GM23248 (cell line): Measurements from ENCODE around the gene ITGAL. TPM values are rescaled to one million over a fixed set of nuclear protein-coding genes. Genes with fewer than 3 reads are reported as not detected.
"Not testable (repeated sequence)": the region's sequence is repeated elsewhere in the genome, so short reads cannot be mapped to it uniquely, and the experiment has no call there.

Experiments used
- DNase-seq: peaks from one replicate; pipeline ENCODE4 v3.0.0-alpha.2; 2015
- H2AFZ ChIP-seq: fragments of 200-600 bp; sonication (generic); 2 replicates; pipeline ENCODE4 v1.6.1; 2016; ENCODE audit warnings: antibody characterized with exemption
- H3F3A ChIP-seq: fragments of 200-600 bp; sonication (generic); 2 replicates; pipeline ENCODE4 v1.6.1; 2016; ENCODE audit warnings: mild to moderate bottlenecking, antibody characterized with exemption, mixed run types; ENCODE audit not compliant: insufficient read depth
- H3K27ac ChIP-seq: fragments of 200-600 bp; sonication (generic); 2 replicates; pipeline ENCODE4 v1.5.1; 2016; ENCODE audit warnings: mild to moderate bottlenecking
- H3K27me3 ChIP-seq: fragments of 200-600 bp; sonication (generic); replicated peaks from 2 replicates; pipeline ENCODE4 v1.6.1; 2016; ENCODE audit warnings: mild to moderate bottlenecking; ENCODE audit not compliant: insufficient read depth
- H3K36me3 ChIP-seq: fragments of 200-600 bp; sonication (generic); 2 replicates; pipeline ENCODE4 v1.6.1; 2016; ENCODE audit warnings: low read depth, mild to moderate bottlenecking
- H3K4me1 ChIP-seq: fragments of 200-600 bp; sonication (generic); 2 replicates; pipeline ENCODE4 v1.6.1; 2016; ENCODE audit warnings: mild to moderate bottlenecking; ENCODE audit not compliant: insufficient read depth
- H3K4me2 ChIP-seq: fragments of 200-600 bp; sonication (generic); one replicate; pipeline ENCODE4 v1.6.1; 2016; ENCODE audit warnings: mild to moderate bottlenecking; ENCODE audit not compliant: unreplicated experiment
- H3K4me3 ChIP-seq: fragments of 200-600 bp; sonication (generic); 2 replicates; pipeline ENCODE4 v1.5.1; 2016; ENCODE audit warnings: mild to moderate bottlenecking
- H3K79me2 ChIP-seq: fragments of 200-600 bp; sonication (generic); 2 replicates; pipeline ENCODE4 v1.6.1; 2016; ENCODE audit warnings: mild to moderate bottlenecking; ENCODE audit not compliant: insufficient read depth
- H3K9ac ChIP-seq: fragments of 200-600 bp; sonication (generic); 2 replicates; pipeline ENCODE4 v1.6.1; 2016; ENCODE audit warnings: mild to moderate bottlenecking
- H3K9me2 ChIP-seq: fragments of 200-600 bp; sonication (generic); 2 replicates; pipeline ENCODE4 v1.6.1; 2016; ENCODE audit warnings: mixed run types, mild to moderate bottlenecking, moderate library complexity; ENCODE audit not compliant: insufficient read depth
- H3K9me3 ChIP-seq: fragments of 200-600 bp; sonication (generic); one replicate; pipeline ENCODE4 v1.6.1; 2017; ENCODE audit warnings: low read depth
- H4K20me1 ChIP-seq: fragments of 200-600 bp; sonication (generic); 2 replicates; pipeline ENCODE4 v1.6.0; 2016; ENCODE audit not compliant: insufficient read depth
- EZH2 ChIP-seq: fragments of 200-600 bp; sonication (generic); IDR thresholded peaks from 2 replicates; pipeline ENCODE4 v1.6.1; 2018; ENCODE audit warnings: antibody characterized with exemption, mild to moderate bottlenecking; ENCODE audit not compliant: insufficient read depth, poor library complexity, severe bottlenecking
- EZH2phosphoT487 ChIP-seq: fragments of 200-600 bp; sonication (generic); IDR thresholded peaks from 2 replicates; pipeline ENCODE4 v1.6.1; 2018; ENCODE audit warnings: antibody characterized with exemption, moderate library complexity, mild to moderate bottlenecking, low read depth; ENCODE audit not compliant: insufficient read depth
- WGBS, 2 experiments: methylation state at CpG; one replicate each; pipeline ENCODE4 v1.1.6; 2015 to 2017; ENCODE audit warnings: low lambda C conversion rate in 2 of 2, low coverage in 1 of 2; ENCODE audit errors: missing lambda C conversion rate in 2 of 2; 5-methylcytosine and 5-hydroxymethylcytosine counted together
- in situ Hi-C: fragments of 300-500 bp; cut with MboI; formaldehyde crosslinking; loops from 2 replicates; pipeline ENCODE4 v1.15.0; 2020
- polyA plus RNA-seq: library from polyadenylated mRNA; unstranded; fragments of >200 nt; fragmentation: Nextera tagmentation; extraction: Ambion mirVana; gene quantifications from 2 replicates; pipeline ENCODE4 v1.2.1, GENCODE V29; 2016
- total RNA-seq: library from RNA; depleted of rRNA; stranded (reverse); fragments of >200 nt; shearing (Covaris generic); gene quantifications from 2 replicates; pipeline ENCODE4 v1.2.3, GENCODE V29; 2014

ITGAL gene
- total and polyA plus RNA-seq, 2 experiments from 2014 or later: 0.65 TPM; not detected in 1

DNA sequence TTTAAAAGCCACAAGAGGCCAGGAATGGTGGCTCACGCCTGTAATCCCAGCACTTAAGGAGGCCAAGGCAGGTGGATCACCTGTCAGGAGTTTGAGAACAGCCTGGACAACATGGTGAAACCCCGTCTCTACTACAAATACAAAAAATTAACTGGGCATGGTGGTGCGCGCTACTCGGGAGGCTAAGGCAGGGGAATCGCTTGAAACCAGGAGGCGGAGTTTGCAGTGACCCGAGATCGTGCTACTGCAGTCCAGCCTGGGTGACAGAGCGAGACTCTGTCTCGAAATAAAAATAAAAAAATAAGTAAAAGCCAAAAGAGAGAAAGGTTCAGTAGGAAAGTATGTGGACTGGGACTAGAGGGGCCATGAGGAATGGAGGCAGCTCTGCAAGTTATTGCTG lies 13.1 kb upstream of the ITGAL start:
- Histone ChIP-seq H3K36me3 (no peaks in the 10 kb centered on the region), H3K4me1 (no peaks in the 10 kb centered on the region), H3K27me3 (no peaks in the 10 kb centered on the region), H3F3A (no peaks in the 10 kb centered on the region), H2AFZ (no peak overlapping the region), H3K4me3 (no peak overlapping the region), H3K27ac (no peak overlapping the region), H3K79me2 (no peaks in the 10 kb centered on the region), H3K9me3 (no peaks in the 10 kb centered on the region), H3K9ac (no peak overlapping the region), H3K9me2 (no peaks in the 10 kb centered on the region), H4K20me1 (no peaks in the 10 kb centered on the region), H3K4me2 (no peak overlapping the region)
- no peak for TF ChIP-seq EZH2
- no peak for TF ChIP-seq EZH2phosphoT487
- no peak for DNase-seq
- WGBS, 2 experiments: 69 to 70% methylated on average over 11 of the region's 11 CpGs
- in situ Hi-C loops: no loop called here

GRCh38 chr16:30461426-30461825 lies 11.1 kb upstream of the ITGAL start:
- H3K9me2 ChIP-seq, H3K36me3 ChIP-seq, DNase-seq, H3K4me3 ChIP-seq, in situ Hi-C loops, H2AFZ ChIP-seq, H3K4me2 ChIP-seq, H4K20me1 ChIP-seq, H3K27me3 ChIP-seq, H3K9me3 ChIP-seq, H3F3A ChIP-seq, H3K4me1 ChIP-seq, H3K9ac ChIP-seq, H3K79me2 ChIP-seq, H3K27ac ChIP-seq: not testable (repeated sequence)
- WGBS, 2 experiments: 64 to 68% methylated on average over 5 of the region's 5 CpGs

- H3K27ac ChIP-seq: no peak overlapping the region
- no peak overlapping the region for H2AFZ ChIP-seq
- no peak overlapping the region for H3K9ac ChIP-seq
- TF ChIP-seq EZH2phosphoT487 (no peak), EZH2 (no peak)
- no peaks in the 10 kb centered on the region for H3K79me2 ChIP-seq
- WGBS, 2 experiments: 75 to 87% methylated on average over 7 of the region's 7 CpGs
- H3K9me2 ChIP-seq: no peaks in the 10 kb centered on the region
- no peaks in the 10 kb centered on the region for H3F3A ChIP-seq
- no peak overlapping the region for H3K4me2 ChIP-seq
- no peaks in the 10 kb centered on the region for H3K9me3 ChIP-seq
- in situ Hi-C loops: no loop called here
- no peaks in the 10 kb centered on the region for H3K36me3 ChIP-seq
- no peaks in the 10 kb centered on the region for H3K27me3 ChIP-seq
- no peak for DNase-seq
- no peak overlapping the region for H3K4me3 ChIP-seq
- no peaks in the 10 kb centered on the region for H4K20me1 ChIP-seq
- no peaks in the 10 kb centered on the region for H3K4me1 ChIP-seq
Observed at GRCh38 chr16:30464078-30464477, 8.5 kb upstream of the ITGAL start.

GRCh38 chr16:30470170-30470512 lies 2.4 kb upstream of the ITGAL start:
- no peak overlapping the region for H3K4me2 ChIP-seq
- H3K27me3 ChIP-seq: peaks cover 28% of the 10 kb centered on the region
- in situ Hi-C loops: no loop called here
- DNase-seq: no peak
- H2AFZ ChIP-seq: no peak overlapping the region
- H3F3A ChIP-seq: peaks cover 6% of the 10 kb centered on the region; the same call in 1 of the 2 replicates
- H3K9me2 ChIP-seq: no peaks in the 10 kb centered on the region
- TF ChIP-seq EZH2phosphoT487 (no peak), EZH2 (no peak)
- WGBS, 2 experiments: 75 to 78% methylated on average over 3 of the region's 3 CpGs
- H3K4me1 ChIP-seq: no peaks in the 10 kb centered on the region
- no peaks in the 10 kb centered on the region for H3K36me3 ChIP-seq
- H3K79me2 ChIP-seq: no peaks in the 10 kb centered on the region
- H3K27ac ChIP-seq: no peak overlapping the region
- no peaks in the 10 kb centered on the region for H4K20me1 ChIP-seq
- H3K4me3 ChIP-seq: no peak overlapping the region
- H3K9ac ChIP-seq: no peak overlapping the region
- H3K9me3 ChIP-seq: no peaks in the 10 kb centered on the region

- Histone ChIP-seq H3K9ac (no peak overlapping the region), H3K27ac (no peak overlapping the region), H2AFZ (no peak overlapping the region), H3K4me1 (no peaks in the 10 kb centered on the region), H3K9me2 (no peaks in the 10 kb centered on the region), H4K20me1 (no peaks in the 10 kb centered on the region), H3K36me3 (no peaks in the 10 kb centered on the region), H3K4me2 (no peak overlapping the region), H3K27me3 (peaks cover 31% of the 10 kb centered on the region), H3K9me3 (no peaks in the 10 kb centered on the region), H3K79me2 (no peaks in the 10 kb centered on the region), H3F3A (peaks cover 6% of the 10 kb centered on the region; the same call in 1 of the 2 replicates), H3K4me3 (no peak overlapping the region)
- WGBS, 2 experiments: 64 to 78% methylated on average over 7 to 8 of the region's 8 CpGs
- no peak for TF ChIP-seq EZH2phosphoT487
- TF ChIP-seq EZH2: no peak
- no peak for DNase-seq
- in situ Hi-C loops: no loop called here
Observed at GRCh38 chr16:30470632-30470995, 1.9 kb upstream of the ITGAL start.
